ENCODE data around the gene SUGP1. TPM values are rescaled to one million over a fixed set of nuclear protein-coding genes. Genes with fewer than 3 reads are reported as not detected.

The SUGP1 gene
- polyA plus RNA-seq, 1 experiment = 34.1 TPM

DNA sequence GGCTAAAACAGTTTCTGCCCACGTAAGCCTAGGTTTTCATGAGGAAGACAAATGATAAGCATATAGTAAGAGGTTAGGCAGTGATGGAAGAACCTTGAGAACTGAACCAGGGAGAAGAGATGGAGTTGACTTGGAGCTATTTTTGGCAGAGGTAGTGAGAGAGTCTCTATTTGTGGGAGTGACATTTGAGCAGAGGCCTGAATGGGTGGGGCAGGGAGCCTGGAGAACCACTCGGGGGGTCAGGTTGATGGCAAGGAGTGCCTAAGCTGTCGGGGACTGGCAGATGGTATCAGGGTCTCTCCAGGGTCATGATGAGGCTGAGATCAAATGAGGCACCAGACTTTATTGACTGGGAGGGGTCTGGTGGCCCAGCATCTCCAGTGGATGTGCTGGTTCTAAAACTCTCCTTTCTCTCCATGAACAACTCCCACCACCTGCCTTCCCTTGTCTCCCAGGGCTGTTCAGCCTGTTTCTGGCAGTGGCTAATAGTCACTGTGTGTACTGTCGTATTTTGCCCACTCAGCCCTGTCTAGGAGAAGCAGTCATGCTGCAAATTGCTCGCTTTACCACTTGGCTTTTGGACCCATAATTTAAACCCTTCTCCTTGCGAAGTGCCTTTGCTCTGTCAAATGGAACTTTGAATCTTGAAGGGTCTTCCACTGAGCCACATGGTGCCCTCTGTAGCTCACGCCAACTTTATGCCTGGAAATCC lies 3.9 kb upstream of the SUGP1 start:
- TF ChIP-seq, protein P1, sequence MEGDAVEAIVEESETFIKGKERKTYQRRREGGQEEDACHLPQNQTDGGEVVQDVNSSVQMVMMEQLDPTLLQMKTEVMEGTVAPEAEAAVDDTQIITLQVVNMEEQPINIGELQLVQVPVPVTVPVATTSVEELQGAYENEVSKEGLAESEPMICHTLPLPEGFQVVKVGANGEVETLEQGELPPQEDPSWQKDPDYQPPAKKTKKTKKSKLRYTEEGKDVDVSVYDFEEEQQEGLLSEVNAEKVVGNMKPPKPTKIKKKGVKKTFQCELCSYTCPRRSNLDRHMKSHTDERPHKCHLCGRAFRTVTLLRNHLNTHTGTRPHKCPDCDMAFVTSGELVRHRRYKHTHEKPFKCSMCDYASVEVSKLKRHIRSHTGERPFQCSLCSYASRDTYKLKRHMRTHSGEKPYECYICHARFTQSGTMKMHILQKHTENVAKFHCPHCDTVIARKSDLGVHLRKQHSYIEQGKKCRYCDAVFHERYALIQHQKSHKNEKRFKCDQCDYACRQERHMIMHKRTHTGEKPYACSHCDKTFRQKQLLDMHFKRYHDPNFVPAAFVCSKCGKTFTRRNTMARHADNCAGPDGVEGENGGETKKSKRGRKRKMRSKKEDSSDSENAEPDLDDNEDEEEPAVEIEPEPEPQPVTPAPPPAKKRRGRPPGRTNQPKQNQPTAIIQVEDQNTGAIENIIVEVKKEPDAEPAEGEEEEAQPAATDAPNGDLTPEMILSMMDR (IDR thresholded peaks at IDR 0.05; ENCODE audit: insufficient read depth, low read depth, low read length) = no peak
- DNase-seq (ENCODE audit: low read depth) = no peak
- CTCF ChIA-PET = interaction anchor here (0.9 to 2.9 kb wide), 5 partner anchors 11 to 19 kb away, joined by 3 to 9 read pairs (median 4); no protein-coding TSS in a partner anchor
- Histone ChIP-seq H3K4me3 (ENCODE audit: low read depth, low read length) (no peak overlapping the region), H3K27me3 (ENCODE audit: control insufficient read depth, insufficient read depth, low read length) (no peaks in the 10 kb centered on the region), H3K36me3 (ENCODE audit: control insufficient read depth, insufficient read depth, low read length) (peaks cover 13% of the 10 kb centered on the region)
- POLR2A ChIA-PET = no interaction called here

DNA sequence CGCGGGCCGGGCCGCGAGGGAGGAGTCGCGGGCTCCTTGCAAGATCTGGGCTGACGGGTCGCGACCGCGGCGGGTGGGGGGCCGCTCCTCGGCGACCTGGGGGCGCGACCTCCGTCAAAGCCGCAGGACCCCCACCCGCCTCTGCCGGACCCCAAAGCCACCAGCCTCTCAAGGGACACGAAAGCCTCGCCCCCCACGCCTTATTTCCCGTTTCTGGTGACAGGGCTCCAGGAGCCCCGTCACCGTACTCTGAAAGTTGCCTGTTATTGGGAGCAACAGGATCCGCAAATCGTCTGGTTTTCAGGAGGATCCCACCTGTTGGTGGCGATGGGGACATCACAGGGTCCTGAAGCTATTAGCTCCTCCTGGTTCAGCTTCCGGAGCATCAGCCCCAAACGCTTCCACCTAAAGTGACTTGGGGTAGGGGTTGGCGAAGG lies 850 bp upstream of the SUGP1 start:
- DNase-seq (ENCODE audit: low read depth) = no peak
- Histone ChIP-seq H3K36me3 (ENCODE audit: control insufficient read depth, insufficient read depth, low read length) (peaks cover 11% of the 10 kb centered on the region), H3K27me3 (ENCODE audit: control insufficient read depth, insufficient read depth, low read length) (no peaks in the 10 kb centered on the region), H3K4me3 (ENCODE audit: low read depth, low read length) (peak overlapping the region; percentile 92)
- POLR2A ChIA-PET = no interaction called here
- TF ChIP-seq, protein P1 (IDR thresholded peaks at IDR 0.05; ENCODE audit: insufficient read depth, low read depth, low read length) = no peak
- CTCF ChIA-PET = interaction anchor here (1.7 kb wide), 1 partner anchor 10 kb away, joined by 3 read pairs; no protein-coding TSS in a partner anchor

DNA sequence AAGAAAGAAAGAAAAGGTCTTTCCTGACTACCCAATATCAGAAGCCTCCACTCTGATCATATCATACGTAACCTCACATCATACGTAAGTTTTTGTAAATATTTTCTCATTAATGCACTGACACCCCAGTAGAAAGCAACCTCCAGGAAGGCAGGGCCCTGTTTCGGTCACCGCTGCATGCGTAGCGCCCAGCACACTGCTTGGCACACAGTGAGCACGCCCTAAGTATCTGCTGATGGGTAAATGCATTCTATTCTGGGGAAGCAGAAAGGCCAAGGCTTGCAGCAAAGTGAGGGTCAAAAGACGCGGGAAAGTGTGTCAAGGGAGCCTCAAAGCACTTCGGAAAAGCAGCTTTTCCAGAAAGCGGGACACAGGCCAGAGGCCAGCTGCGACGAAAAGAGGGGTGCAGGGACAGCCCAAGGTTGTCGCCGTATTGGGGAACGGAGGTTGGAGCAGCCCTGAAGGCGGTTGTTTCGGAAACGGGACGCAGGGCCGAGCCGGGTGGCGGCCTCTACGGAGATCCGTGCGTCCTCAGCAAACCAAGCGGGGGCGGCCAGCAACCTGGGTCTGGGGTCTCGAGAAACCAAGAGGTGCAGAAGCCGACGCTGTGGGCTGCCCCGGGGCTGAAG lies 463 bp downstream of the SUGP1 start:
- POLR2A ChIA-PET = no interaction called here

DNA sequence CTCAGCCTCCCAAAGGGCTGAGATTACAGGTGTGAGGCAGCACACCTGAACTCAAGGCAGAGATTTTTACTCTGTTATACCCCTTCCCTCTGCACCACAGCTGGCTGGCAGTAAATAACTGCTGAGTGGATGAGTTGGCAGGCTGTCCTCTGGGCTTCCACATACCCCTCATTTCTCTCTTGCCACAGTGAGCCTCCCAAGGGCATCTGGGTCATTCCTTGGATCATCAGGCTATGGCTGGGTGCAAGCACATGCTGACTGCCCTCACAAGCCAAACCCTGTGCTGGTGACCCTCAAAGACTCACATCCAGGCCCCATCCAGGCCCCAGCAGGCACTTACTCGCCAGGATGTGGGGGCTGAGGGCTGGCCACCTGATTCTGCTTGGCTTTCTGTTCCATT lies 4.2 kb downstream of the SUGP1 start:
- ChIA-PET CTCF (interaction anchor here (1.2 kb wide), 1 partner anchor 27 kb away, joined by 3 read pairs; no protein-coding TSS in a partner anchor), POLR2A (no interaction called here)
- Histone ChIP-seq H3K27me3 (ENCODE audit: control insufficient read depth, insufficient read depth, low read length) (no peaks in the 10 kb centered on the region), H3K4me3 (ENCODE audit: low read depth, low read length) (no peak overlapping the region), H3K36me3 (ENCODE audit: control insufficient read depth, insufficient read depth, low read length) (peaks cover 7% of the 10 kb centered on the region)
- TF ChIP-seq, protein P1 (IDR thresholded peaks at IDR 0.05; ENCODE audit: insufficient read depth, low read depth, low read length) = no peak
- no peak for DNase-seq (ENCODE audit: low read depth)

More for the DNA sequence above, 463 bp downstream of the SUGP1 start:
- CTCF ChIA-PET = no interaction called here
- Histone ChIP-seq H3K27me3 (ENCODE audit: control insufficient read depth, insufficient read depth, low read length) (no peaks in the 10 kb centered on the region), H3K36me3 (ENCODE audit: control insufficient read depth, insufficient read depth, low read length) (peaks cover 15% of the 10 kb centered on the region), H3K4me3 (ENCODE audit: low read depth, low read length) (peak overlapping the region; percentile 92)
- TF ChIP-seq, protein P1 (IDR thresholded peaks at IDR 0.05; ENCODE audit: insufficient read depth, low read depth, low read length) = no peak
- DNase-seq (ENCODE audit: low read depth) = no peak

DNA sequence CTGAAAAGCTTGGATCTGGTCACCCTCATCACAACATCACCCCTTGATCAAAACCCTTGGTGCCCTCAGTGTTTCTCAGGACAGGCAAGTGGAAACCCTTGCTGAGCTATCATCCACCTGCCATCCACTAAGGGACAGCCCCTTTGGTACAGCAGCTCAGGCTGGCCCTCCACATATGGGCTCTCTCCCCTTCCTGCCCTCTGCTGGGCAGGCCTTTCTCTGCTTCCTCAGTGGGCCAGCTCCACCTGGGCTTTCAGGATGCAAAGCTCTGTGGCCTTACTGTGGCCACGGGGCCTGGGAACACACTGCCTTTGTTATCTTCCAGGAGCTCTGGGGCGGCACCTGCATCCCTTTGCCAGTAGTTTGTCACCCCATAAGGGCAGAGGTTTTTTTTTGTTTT lies 4.9 kb downstream of the SUGP1 start:
- DNase-seq (ENCODE audit: low read depth) = no peak
- POLR2A ChIA-PET = no interaction called here
- Histone ChIP-seq H3K27me3 (ENCODE audit: control insufficient read depth, insufficient read depth, low read length) (no peaks in the 10 kb centered on the region), H3K36me3 (ENCODE audit: control insufficient read depth, insufficient read depth, low read length) (peaks cover 10% of the 10 kb centered on the region), H3K4me3 (ENCODE audit: low read depth, low read length) (no peak overlapping the region)
- CTCF ChIA-PET = interaction anchor here (1.2 kb wide), 1 partner anchor 27 kb away, joined by 3 read pairs; no protein-coding TSS in a partner anchor
- TF ChIP-seq, protein P1 (IDR thresholded peaks at IDR 0.05; ENCODE audit: insufficient read depth, low read depth, low read length) = no peak
